Astrocyte of the cerebellum (primary cell): ENCODE results near the gene TESMIN.

Experiments used
- DNase-seq: peaks from one replicate; pipeline ENCODE4 v3.0.0-alpha.2; 2011; ENCODE audit warnings: low read depth
- H3K4me3 ChIP-seq: 2 replicates; pipeline ENCODE4 v1.5.1; 2011; ENCODE audit warnings: mild to moderate bottlenecking, low read depth, low read length, moderate library complexity
- CTCF ChIP-seq: IDR thresholded peaks from 2 replicates; pipeline ENCODE4 v1.5.1; 2012; ENCODE audit warnings: low read length, low read depth, moderate library complexity, mild to moderate bottlenecking; ENCODE audit errors: missing control alignments
- in situ Hi-C: cut with HindIII; loops from 2 replicates; pipeline ENCODE4 v1.10.0; 2017; ENCODE audit warnings: low sequenced_read_pairs

The TESMIN gene

GRCh38 chr11:68763926-68764657, 12.8 kb upstream of the TESMIN start:
- no peak for DNase-seq
- in situ Hi-C loops = no loop called here
- TF ChIP-seq CTCF = no peak
- no peak overlapping the region for H3K4me3 ChIP-seq

GRCh38 chr11:68763181-68763721, 11.9 kb upstream of the TESMIN start:
- DNase-seq = no peak
- TF ChIP-seq CTCF = no peak
- H3K4me3 ChIP-seq = no peak overlapping the region
- in situ Hi-C loops = no loop called here

GRCh38 chr11:68762481-68762880, 11.2 kb upstream of the TESMIN start:
- TF ChIP-seq CTCF = no peak
- H3K4me3 ChIP-seq = no peak overlapping the region
- DNase-seq = no peak
- in situ Hi-C loops = no loop called here

- TF ChIP-seq CTCF = no peak
- DNase-seq = no peak
- no peak overlapping the region for H3K4me3 ChIP-seq
- in situ Hi-C loops = no loop called here
Observed at GRCh38 chr11:68761801-68762200, 10.5 kb upstream of the TESMIN start.

GRCh38 chr11:68759991-68760390, 8.7 kb upstream of the TESMIN start:
- in situ Hi-C loops = loop anchor here (5.0 kb wide), 2 partner anchors 42 to 48 kb away; no protein-coding TSS in a partner anchor
- DNase-seq = no peak
- H3K4me3 ChIP-seq = no peak overlapping the region
- TF ChIP-seq CTCF = no peak

- in situ Hi-C loops = loop anchor here (5.0 kb wide), 2 partner anchors 45 kb away; no protein-coding TSS in a partner anchor
- DNase-seq = no peak
- no peak overlapping the region for H3K4me3 ChIP-seq
- no peak for TF ChIP-seq CTCF
Observed at GRCh38 chr11:68757711-68758110, 6.4 kb upstream of the TESMIN start.
